GM19463 (cell line): ENCODE results near the gene ANKRD39.
"Not testable (repeated sequence)": the region's sequence is repeated elsewhere in the genome, so short reads cannot be mapped to it uniquely, and the experiment has no call there.

Experiments
- ATAC-seq: cut with Tn5 transposase; IDR thresholded peaks from one replicate; pipeline ENCODE4 v1.9.1; 2021; ENCODE audit warnings: mild to moderate bottlenecking, moderate library complexity; ENCODE audit not compliant: unreplicated experiment

Gene ANKRD39

DNA sequence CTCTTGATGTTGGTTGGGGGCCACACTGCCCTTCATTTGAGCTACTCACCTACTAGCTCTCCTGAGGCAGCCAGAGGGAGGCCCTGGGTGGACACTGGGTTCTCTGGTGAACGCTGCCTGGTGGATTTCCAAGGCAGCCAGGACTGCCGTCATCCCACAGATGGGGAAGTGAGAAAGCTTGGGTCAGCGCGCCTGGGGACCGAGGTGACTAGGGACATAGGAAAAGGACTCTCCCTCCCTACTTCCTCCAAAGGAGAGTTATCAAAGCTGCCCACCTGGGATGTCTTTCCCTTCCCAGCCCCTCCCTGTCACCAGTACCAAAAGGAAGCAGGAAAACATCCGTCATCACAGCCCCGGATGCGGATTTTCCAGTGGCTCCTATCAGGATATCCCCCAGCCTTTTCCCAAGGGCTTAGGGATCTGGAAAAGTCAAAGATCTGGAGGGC lies 15.9 kb upstream of the ANKRD39 start:
- no peak for ATAC-seq

DNA sequence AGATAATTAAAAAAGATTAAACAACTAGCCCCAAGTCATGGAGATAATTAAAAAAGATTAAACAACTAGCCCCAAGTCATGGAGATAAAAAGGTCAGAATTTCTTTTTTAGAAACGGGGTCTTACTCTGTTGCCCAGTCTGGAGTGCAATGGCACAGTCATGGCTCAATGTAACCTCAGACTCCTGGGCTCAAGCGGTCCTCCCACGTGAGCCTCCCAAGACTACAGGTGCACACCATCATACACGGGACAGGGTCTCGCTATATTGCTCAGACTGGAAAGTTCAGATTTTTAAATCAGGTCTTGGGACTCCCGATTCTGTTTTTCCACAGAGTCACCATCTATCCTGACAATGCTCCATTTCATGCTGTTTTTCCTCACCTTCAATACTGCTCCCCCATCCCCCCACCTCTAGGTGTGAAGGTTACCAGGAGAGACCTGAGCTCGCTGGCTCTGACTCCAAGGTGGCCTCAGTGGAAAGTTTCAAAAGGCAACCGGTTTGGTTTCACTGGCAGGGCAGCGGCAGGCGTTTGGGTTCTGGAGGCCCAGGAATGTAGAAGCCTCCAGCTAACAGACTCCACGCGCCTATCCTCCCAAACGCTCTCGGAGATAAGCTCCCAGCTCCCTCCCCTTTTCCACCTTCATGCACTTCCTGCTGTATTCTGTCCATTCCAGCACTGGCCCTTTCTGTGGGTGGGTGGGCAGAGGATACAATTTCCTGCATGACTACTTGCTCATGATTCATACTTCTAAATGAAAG lies 15.0 kb upstream of the ANKRD39 start:
- ATAC-seq: no peak

DNA sequence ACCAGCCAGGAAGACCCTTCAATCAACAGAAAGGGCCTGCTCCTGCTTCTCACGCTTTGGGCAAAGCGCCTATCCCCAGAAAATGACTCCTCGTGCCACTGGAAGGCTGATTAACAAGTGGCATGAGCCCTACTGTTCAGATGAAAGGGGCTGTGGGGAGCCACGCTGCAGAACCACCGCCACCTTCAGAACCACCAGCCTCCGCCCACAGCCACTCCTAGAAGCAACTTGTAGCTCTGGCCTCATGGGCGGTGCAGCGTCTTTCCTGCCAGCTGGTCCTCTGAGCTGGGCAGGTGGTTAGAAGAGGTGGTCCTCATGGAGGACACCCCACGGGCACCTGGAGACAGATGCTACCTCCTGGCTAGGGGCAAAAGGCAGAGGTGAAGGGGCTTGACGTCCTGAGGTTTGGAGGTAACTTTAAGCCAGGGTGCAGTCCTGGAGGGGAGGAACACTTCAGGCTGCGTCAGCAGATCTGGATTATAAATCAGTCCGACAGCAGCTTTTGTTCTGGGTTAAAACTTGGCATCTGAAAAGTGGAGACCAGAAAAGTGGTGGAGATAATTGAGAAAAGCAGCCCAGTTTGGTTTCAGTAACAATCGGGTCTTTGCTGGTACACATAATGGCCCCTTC lies 12.9 kb upstream of the ANKRD39 start:
- ATAC-seq: no peak

DNA sequence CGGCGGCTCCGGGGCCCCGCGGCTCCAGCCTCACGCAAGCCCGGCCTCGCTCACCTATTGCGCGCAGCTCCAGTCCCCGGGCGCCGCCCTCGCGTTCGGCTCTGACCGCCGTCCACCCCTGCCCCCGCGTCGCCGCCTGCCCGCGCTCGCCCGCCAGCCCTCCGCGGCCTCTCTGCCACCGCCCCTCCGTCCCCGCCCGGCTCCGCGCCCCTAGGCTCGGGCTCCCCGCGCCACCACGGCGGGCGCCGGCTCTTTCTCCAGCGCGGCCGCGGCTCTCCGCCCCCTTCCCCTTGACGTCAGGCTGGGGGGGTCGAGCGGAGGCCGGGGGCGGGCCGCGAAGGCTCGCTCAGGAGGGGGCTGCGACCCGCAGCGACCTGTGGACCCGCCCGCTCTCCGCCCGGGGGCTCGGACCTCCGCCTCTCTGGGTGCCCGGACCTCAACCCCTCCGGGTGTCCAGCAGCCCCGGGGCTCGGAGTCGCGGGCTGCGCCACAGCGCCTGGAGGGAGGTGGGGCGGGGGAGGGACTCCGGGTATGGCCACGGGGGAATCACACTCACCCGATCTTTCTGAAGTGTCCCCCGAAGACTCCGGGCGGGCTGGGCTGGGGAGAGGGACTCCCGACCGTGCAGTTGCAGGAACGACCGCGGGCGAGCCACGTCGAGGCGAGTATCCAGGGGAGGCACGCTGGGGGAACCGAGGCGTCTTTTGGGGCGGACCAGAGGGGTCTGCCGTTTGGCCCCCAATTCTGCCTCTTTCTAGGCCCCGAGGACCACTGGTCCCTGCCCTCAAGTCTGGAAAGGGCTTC lies 12.2 kb upstream of the ANKRD39 start, which contains the start of gene SEMA4C:
SEMA4C (minus strand) TSS at position 259 of the 804 bp plus-strand sequence. CDS start 2,194 bp downstream, outside the sequence.
- ATAC-seq: no peak

DNA sequence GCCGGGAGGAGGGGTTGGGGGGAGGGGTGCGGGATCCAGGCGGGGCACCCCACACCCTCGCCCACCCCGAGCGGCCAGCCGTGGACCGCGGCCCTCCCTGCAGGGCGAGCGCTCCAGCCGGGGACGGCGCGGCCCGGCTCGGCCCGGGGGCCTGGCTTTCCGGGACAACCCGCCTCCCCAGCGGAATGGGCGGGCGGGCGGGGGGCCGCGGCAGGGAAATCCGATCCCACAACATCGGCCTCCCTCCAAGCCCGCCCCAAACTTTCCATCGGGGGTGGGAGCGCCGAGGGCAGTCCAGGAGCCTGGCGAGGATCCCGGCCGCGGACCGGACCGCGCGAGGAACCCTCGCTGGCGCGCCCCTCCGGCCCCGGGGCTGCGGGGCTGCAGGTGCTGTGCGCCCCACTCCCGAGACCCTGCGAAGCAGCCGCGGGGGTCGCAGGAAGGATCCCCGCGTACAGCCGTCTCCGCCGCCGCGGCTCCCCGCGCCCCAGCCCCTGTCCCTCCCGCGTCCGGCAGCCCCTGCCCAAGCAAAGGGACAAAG lies 11.5 kb upstream of the ANKRD39 start:
- peak; percentile 14 for ATAC-seq

DNA sequence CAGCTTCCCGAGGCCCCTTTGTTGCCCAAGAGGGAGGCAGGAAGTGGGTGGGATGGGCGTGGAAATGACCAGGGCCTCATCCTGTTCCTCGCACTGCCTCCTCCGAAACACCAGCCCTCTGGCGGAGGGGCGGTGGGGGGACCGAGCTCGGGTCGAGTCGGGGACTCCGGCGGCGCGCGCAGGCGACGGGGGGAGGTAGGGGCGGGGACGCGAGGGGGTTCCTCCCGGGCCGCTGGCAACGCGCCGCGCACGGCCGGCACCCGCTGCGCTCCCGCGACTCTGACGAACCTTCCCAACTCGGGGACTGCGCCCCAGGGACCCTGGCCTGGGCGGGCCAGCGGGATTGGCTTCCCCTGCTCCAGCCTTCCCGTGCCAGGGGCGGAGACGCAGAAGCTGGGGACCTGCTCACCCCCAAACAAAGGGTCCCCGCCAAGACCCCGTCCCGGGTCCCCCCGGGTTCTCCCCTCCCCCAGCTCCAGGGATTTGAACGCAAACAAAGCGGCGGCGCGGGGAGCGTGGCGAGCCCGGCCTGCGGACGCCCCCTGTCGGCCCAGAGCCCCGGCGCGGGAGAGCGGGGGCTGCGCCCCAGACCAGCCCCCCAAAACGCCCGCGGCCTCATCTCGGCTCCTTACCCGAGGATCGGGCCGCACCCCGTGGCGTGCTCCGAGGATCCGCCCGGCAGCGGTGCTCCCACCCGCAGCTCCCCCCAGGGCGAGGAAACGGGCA lies 10.9 kb upstream of the ANKRD39 start:
- peak; percentile 44 for ATAC-seq

DNA sequence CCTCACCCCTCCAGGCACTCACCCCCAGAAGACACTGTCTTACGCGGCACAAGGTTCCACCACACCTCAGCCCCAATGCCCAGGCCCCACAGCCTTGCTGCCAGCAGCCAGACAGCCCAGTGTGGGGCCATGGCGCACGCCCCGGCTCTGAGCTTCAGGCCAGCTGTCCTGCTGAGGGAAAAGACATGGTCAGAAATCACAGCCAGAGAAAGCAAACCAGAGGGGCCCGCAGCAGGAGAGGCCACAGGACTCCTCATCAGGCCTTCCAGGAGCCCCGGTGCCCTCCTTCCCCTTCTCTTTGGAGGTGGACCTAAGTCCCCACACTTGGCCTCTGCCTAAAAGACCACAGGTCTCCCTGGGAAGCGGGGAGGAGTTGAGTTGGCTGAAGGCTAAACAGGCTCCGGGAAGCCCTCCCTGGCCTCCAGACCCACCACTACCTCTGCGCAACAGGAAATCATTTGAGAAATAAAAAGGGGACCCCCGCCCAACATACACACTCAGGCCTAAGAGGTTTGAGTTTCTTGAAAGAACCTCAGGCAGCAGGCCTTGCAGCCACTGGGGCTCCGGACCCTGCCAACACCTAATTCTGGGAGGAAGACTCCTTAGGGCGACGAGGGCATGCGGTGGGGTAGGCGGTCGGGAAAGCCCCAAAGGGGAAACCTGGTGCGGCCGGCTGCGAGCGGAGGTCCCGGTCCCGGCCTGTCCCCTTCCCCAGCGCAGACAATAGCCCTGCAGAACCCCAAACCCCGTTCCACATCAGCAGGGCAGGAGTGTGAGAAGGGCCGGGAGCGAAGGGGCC lies 10.1 kb upstream of the ANKRD39 start:
- ATAC-seq: peak; percentile 19

DNA sequence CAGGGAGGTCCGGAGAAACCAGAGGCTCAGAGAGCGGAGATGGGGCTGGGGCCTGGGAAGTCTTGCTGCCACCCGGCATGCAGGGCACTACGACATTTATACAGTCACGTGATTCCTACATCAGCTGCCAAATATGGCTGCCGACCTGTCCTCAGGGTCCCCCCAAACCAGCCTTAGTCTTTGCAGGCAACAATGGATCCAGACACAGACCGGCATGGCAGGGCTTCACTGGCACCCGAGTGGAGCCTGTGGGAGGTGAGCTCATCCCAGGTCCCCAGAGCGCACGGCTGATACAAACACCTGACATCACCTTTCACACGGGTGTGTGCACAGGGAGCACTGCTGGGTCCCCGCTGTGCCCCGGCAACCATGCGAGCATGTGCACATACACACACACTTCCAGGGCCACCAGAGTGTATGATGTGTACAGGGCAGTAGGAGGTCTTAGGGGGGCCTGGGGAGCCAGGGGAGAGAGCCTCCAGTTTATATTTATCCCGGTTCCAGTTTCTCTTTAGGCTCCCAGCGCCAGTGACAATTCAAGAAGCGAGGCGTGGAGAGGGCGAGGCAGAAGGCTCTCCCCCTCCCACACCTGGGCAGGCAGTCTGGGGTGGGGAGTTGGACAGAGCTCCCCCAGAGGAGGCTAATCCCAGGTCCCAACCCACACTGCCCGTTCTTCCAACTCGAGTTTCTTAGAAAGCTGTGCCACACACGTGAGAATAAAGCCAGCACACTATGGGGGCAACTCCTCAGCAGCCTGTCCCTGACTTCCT lies 9.4 kb upstream of the ANKRD39 start:
- ATAC-seq: no peak

DNA sequence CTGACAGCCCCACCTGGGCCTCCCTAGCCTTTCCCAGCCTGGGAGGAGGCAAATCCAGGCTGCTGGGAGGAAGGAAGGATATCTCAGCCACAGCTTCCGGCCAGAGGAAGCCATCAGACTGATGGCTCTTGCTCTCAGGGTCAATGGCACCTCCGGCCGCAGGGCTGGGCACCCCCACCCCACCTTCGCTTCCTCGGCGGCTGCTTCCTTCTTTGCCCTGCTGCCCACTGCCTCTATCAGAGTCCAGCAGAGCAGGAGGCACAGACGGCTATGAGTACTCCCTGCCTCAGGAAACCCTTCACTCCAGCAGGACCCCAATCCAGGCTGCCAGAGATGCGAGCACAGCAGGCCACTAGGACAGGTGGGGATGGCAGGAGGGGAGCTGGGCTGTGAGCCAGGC lies 8.8 kb upstream of the ANKRD39 start:
- ATAC-seq: no peak

DNA sequence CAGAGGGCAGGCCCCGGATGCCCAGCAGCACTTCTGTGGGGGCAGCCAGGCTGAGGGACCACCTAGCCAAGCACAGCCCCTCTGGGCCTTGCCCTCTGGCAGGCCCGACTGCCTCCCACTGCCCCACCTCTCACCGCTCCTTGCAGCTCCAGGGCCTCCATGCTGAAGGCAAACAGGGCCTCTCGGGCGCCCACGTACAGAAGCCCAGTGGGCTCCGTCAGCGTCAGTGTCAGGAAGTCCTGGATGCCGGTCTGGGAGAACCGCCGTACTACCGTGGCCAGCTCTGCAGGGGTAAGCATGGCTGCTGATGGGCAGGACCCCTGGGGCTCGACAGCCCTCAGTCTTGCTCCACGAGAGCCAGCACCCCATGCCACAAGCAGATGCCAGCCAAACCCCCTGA lies 8.3 kb upstream of the ANKRD39 start:
- ATAC-seq: no peak

DNA sequence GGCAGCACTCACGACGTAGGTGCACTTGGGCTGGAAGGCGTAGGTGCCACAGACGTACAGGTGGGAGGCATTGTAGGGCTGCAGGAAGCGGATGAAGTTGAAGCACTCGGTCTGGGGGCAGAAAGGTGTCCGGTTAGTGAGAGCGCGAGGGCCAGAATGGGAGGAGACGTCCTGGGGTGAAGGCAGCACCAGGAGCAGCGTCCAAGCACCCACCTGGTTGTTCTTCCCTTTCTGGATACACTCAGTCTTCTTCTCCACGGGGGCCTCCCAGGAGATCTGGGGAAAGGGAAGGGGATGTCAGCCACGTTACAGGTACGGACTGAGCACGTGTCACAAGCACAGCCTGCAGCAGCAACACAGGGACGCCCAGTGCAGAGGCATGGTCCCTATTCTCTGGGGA lies 7.8 kb upstream of the ANKRD39 start:
- ATAC-seq: no peak

DNA sequence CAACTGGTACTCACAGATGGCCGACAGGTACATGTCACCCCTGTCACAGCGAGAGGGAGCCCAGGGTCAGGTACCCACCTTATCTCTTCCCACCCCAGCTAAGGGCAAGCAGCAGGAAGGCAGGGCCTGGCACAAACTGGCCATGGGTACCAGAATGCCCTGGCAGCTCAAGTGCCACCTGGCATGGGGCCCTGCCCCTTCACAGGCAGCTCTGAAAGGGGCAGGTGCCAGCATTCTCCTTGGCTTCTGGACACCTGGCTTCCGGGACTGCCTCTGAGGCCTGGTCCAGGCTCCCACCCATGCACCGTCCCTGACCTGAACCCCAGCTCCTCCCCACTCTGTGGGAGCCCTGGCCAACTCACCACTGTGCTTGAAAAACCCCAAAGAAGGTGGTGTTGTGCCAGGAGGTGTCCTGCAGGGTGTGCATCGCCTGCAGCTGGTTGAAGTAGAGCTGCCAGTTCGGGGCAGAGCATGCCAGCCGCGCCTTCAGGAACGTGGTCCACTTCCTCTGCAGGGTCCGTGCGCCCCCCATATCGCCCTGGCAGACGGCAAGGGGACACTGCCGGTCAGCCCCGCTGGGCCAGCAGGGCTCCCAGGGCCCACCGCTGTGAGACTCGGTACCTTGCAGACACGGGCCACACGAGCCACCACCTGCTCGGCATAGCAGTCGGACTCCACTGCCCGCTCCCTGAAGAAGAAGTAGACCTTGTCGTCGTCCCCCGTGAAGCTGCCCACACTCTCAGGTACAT lies 6.7 kb upstream of the ANKRD39 start:
- ATAC-seq: no peak

DNA sequence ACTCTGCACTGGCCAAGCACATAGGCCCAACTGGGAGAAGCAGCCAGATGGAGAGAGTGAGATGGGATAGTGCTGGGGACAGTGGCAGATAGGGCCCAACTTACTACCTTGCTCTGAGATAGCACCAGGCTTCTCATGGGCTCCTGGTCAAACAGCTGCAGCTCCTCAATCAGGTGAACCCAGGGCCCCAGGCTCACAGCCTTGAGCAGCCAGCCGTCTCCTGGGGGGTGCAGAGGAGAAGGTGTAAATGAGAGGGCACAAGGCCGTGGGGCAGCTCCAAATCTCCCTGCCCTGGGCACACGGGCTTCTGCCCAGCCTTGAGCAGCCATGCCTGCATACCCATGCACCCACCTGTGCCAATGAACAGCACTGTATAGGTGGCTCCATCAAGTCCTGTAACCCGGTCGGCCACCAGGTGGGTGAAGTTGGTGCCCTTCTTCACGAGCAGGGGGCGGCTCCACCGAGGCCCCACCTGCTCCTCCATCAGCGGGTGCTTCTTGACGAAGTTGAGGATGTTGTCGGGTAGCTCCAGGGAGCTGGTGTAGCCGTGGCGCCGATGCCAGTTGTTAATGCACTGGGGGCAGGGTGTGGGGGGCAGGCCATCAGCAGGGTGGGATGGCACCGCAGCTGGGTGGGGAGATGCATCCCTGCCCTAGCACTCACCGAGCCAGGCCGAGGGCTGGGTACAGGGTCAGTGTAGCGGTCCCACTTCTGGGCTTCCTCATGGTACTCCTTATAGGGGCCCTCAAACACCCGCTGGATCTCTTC lies 5.9 kb upstream of the ANKRD39 start:
- no peak for ATAC-seq

DNA sequence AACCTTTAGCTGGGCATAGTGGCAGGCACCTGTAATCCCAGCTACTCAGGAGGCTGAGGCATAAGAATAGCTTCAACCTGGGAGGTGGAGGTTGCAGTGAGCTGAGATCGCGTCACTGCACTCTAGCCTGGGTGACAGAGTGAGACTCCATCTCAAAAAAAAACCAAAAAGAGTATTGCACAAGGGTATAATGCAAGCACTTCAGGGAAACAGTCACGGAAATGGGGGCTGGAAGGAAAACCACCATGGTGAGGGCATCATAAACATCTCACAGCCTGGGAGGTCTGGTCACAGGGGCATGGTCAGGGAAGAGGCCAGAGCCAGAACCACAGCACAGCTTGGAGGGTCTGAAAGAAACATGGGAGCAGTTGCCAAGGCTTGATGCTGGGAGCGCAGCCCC lies 5.2 kb upstream of the ANKRD39 start:
- ATAC-seq: not testable (repeated sequence)

DNA sequence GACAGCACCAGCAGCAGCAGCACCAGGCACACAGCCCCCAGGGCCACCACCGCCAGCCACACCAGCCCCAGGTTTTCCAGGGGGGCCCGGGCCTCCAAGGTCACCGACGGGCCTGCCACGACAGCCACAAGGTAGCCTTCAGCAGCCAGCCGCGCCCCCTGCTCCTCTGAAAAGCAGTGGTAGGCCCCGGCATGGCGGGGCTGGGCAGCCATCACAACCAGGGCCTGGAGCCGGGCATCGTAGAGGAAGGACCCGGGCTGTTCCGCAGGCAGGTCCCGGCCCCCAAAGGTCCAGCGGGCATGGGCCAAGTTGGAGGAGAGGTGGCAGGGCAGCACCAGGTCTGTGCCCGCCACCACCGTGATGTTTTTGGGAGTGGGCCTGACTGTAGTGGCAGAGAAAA lies 3.3 kb upstream of the ANKRD39 start:
- no peak for ATAC-seq

DNA sequence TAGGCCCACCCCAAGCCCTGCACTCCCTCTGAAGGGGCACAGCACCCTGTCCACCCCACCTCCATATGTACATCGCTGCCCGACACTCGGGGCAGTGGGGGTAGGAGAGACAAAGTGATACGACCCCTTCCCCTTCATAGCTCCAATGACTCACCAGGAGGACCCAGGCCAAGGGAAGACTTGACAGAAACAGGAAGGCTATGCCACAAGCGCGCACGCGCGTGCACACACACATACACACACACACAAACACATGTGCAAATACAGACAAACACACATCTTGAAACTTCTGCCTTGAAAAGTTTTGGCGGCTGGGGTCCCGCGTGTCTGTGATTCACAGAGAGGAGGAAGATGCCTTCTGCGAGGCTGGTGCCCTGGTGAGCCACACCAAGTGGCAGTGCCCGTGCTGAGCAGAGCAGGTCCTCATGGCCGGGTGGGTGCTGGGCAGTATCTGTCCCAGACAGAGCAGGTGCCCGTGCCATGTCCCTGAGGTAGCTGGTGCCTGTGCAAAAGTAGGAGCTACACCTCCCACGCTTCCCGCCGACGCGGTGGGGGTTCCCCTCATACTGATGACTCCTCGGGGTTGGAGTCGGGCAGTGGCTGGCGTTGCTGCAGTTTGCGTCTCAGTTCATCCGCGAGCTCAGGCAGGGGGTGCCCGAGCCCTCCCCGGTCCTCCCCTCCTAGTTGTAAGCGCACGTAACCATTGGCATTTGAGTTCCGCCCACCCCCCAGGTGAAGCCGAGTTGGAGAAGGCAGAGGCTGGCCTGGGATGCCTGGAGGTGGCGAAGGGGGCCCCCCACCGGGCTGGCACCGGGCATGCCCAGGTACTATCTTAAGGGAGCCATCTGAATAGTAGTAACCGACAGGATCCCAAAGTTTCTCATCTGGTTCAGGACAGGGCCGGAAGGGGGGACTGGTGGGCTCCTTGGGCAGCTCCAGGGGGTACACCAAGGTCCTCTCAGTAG lies 2.5 kb upstream of the ANKRD39 start:
- ATAC-seq: no peak

DNA sequence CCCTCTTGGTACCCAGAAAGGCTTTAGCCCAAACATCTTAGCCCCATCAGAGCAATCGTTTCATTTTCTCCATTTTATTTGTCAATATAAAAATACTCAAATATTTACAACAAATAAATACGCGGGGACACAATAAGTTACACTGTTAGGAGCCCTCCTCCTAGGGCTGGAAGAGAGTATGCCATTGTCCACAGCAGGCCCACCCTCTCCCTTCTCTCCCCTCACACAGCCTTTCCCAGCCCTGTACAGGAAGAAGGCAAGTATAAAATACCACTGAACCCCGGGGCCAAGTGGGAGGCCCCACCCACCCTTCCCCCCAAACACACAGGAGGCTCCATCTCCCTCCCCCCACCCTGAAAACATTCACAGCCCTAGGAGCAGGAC lies 1.9 kb upstream of the ANKRD39 start:
- no peak for ATAC-seq
